GM12872 (cell line): ENCODE measurements around the gene CBY1.

Experiments
- TF ChIP-seq, protein P1 (sequence below): IDR thresholded peaks from 3 replicates; pipeline ENCODE4 v1.5.1; 2011; ENCODE audit warnings: low read depth, mild to moderate bottlenecking, low read length, moderate library complexity; ENCODE audit not compliant: insufficient read depth

The CBY1 gene

DNA sequence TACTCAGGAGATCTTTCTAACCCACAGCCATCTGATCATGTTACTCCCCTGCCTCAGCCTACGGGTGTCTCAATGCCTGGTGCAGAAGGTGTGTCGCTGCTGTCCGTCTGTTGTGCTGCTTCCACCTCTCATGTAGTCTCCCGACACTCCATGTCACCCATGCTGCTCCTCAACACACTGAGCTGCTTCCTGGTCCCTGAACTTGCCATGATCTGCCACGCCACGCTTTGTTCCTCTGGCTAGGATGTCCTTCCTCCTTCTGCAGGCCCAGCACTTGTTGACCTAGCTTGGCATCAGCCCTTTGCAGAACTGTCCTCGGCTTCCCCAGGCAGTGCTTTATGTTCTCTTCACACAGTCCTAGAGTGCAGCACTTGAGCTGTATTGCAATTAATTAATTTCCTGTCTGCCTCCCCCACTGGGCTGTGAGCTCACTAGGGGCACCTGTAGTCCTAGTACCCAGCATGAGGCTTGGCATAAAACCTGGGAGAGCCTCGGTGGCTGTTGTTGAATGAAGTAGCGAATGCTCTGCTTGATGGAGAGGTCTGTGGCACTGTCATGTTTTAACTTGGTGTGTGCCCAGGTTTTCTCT lies 58.8 kb downstream of the CBY1 start:
- TF ChIP-seq, protein P1, sequence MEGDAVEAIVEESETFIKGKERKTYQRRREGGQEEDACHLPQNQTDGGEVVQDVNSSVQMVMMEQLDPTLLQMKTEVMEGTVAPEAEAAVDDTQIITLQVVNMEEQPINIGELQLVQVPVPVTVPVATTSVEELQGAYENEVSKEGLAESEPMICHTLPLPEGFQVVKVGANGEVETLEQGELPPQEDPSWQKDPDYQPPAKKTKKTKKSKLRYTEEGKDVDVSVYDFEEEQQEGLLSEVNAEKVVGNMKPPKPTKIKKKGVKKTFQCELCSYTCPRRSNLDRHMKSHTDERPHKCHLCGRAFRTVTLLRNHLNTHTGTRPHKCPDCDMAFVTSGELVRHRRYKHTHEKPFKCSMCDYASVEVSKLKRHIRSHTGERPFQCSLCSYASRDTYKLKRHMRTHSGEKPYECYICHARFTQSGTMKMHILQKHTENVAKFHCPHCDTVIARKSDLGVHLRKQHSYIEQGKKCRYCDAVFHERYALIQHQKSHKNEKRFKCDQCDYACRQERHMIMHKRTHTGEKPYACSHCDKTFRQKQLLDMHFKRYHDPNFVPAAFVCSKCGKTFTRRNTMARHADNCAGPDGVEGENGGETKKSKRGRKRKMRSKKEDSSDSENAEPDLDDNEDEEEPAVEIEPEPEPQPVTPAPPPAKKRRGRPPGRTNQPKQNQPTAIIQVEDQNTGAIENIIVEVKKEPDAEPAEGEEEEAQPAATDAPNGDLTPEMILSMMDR: no peak

DNA sequence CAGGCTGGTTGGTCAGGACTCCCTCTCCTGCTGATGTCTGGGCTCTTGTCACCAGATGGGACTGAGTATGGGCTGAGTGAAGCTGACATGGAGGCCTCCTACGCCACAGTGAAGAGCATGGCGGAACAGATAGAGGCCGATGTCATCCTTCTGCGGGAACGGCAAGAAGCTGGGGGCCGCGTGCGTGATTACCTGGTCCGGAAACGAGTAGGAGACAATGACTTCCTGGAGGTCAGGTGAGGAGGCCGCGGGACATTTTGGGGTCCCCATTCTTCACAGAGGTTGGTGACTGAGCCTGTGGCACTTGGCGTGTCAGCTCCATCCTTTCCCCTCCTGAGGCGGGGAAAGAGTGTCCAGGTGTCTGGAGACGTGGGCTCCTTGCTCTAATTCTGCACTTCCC lies 59.4 kb downstream of the CBY1 start:
- TF ChIP-seq, protein P1: no peak

DNA sequence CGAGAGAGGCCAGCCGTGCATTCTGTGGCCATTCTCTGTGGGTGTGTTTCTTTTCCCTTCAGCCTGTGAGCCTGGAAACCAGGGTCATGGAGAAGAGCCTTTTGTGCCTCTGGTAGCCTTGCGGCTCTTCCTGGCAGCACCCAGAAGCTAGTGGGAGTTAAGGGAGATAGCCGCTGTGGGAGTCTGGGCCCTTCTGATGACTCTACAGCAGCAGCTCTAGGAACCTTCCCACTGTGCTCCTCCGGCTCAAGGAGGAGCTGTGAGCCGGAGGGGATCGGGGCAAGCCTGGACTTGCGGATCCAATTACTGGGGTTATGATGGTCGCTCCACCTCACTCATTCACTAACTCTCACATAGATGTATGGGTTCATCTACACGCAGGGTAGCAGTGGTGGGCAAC lies 59.8 kb downstream of the CBY1 start:
- TF ChIP-seq, protein P1: no peak

DNA sequence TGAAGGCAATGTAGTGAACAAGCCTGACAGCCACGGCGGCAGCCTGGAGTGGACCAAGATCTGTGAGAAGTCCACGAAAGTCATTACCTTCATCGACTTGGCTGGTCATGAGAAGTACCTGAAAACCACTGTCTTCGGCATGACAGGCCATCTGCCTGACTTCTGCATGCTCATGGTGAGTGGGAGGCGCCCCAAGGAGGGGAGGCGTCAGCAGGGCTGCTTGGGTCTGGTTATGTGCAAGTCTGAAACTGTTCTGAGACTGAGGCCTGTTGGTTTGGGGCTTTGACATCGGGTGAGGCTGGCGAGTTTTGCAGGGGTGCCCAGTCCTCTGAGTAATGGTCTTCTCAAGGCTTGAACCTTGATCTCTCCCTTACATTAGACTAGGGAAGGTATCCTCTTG lies 60.4 kb downstream of the CBY1 start:
- TF ChIP-seq, protein P1: no peak

DNA sequence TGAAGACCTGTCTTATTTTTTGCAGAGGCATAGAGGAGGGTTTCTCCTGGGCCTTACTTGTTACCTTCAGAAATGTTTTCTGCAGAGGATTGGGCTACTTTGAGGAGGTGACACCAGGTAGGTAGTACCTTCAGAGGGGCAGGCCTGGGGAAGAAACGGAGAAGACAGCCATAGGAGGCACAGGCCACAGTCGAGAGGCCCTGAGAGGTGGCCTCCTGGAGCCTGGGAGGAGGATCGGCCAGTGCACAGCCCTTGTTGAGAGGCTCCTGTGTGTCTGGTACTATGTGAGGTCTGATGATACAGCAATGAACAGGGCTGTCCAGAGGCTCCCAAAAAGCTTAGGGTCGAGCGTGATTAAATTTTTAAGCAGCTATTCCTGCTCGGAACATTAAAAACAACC lies 60.8 kb downstream of the CBY1 start:
- TF ChIP-seq, protein P1: no peak

DNA sequence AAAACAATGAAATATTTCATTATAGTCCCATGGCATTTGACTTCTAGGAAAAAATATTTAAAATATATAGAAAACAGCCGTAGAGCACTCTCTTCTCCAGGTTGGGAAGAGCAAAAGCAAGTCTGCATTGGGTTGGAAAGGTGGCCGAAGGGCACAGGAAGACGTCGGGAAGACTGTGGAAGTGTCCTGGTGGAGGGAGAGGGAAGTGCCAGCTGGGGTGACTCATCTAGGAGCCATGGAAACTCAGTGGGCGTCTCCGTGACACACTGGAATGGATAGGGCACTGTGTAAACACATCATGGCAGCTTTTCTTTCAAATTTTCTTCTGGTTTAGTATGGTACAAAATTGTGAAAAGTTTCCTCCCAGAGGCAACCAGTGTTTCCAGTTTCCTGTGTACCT lies 62.0 kb downstream of the CBY1 start:
- TF ChIP-seq, protein P1: peak; percentile 18; the same call in 1 of the 3 replicates

DNA sequence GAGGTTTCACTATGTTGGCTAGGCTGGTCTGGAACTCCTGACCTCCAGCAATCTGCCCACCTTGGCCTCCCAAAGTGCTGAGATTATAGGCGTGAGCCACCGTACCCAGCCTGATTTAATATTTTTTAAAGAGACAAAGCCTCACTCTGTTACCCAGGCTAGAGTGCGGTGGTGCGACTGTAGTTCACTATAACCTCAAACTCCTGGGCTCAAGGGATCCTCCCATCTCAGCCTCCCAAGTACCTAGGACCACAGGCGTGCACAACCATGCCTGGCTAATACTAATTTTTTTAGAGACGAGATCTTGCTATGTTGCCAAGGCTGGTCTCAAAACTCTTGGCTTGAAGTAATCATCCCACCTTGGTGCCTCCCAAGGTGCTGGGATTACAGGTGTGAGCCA lies 62.8 kb downstream of the CBY1 start:
- TF ChIP-seq, protein P1: no peak
